ENCODE measurements around the gene ESRP2.

The ESRP2 gene

GRCh38 chr16:68228652-68229051 lies 7.3 kb downstream of the ESRP2 start:
- no peak for TF ChIP-seq CTCF (conservative IDR thresholded peaks at IDR 0.05; ENCODE audit: low read depth, low read length)
- no peak for DNase-seq (ENCODE audit: low read depth)
- H3K4me3 ChIP-seq (ENCODE audit: low read depth, low read length): no peak overlapping the region

GRCh38 chr16:68227850-68228553 lies 7.9 kb downstream of the ESRP2 start:
- no peak for DNase-seq (ENCODE audit: low read depth)
- TF ChIP-seq CTCF (conservative IDR thresholded peaks at IDR 0.05; ENCODE audit: low read depth, low read length): no peak
- H3K4me3 ChIP-seq (ENCODE audit: low read depth, low read length): no peak overlapping the region

GRCh38 chr16:68227183-68227793 lies 8.6 kb downstream of the ESRP2 start:
- no peak for DNase-seq (ENCODE audit: low read depth)
- no peak overlapping the region for H3K4me3 ChIP-seq (ENCODE audit: low read depth, low read length)
- no peak for TF ChIP-seq CTCF (conservative IDR thresholded peaks at IDR 0.05; ENCODE audit: low read depth, low read length)

- TF ChIP-seq CTCF (conservative IDR thresholded peaks at IDR 0.05; ENCODE audit: low read depth, low read length): no peak
- H3K4me3 ChIP-seq (ENCODE audit: low read depth, low read length): no peak overlapping the region
- no peak for DNase-seq (ENCODE audit: low read depth)
Measured at GRCh38 chr16:68226116-68226515, 9.8 kb downstream of the ESRP2 start.

DNA sequence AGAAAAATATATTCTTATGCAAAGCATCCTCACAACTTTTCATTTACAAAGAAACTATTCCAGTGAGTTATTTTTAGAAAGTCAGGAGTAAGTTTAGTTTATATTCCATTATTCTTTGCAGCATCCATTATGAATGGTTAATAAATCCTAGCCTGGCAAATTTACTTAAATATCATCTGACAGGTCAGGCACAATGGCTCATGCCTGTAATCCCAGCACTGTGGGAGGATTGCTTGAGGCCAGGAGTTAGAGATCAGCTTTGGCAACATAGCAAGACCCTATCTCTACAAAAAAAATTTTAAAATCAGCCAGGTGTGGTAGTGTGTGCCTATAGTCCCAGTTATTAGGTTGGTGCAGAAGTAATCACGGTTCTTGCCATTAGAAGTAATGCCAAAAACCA lies 12.9 kb downstream of the ESRP2 start:
- H3K4me3 ChIP-seq (ENCODE audit: low read depth, low read length): no peak overlapping the region
- DNase-seq (ENCODE audit: low read depth): no peak
- no peak for TF ChIP-seq CTCF (conservative IDR thresholded peaks at IDR 0.05; ENCODE audit: low read depth, low read length)

DNA sequence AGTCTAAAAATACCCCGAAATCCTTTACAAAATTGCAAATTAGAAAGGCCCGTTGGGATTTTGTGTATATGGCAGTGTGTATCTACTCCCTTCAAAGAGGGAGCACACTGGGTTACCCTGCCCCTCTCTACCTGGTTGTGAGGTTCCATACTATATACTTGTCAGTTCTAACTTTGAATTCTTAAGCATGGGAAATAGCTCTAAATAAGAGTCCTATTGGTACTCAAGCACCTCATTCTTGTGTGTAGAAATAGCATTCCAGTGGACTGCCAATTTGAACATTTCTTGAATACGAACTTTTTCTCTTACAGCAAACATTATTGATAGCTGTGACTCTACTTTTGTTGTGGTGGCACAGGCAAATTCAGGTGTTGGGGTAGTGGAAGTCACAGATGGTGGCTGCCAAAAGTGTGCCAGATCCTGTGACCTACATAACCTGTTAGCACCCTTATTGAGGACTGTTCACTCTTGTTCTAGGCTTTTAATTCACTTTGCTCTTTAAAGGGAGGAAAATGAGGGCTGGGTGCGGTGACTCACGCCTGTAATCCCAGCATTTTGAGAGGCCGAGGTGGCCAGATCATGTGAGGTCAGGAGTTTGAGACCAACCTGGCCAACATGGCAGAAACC lies 16.1 kb downstream of the ESRP2 start:
- no peak overlapping the region for H3K4me3 ChIP-seq (ENCODE audit: low read depth, low read length)
- DNase-seq (ENCODE audit: low read depth): no peak
- no peak for TF ChIP-seq CTCF (conservative IDR thresholded peaks at IDR 0.05; ENCODE audit: low read depth, low read length)
